ENCODE results near the gene DCHS1. TPM values are rescaled to one million over a fixed set of nuclear protein-coding genes. Genes with fewer than 3 reads are reported as not detected.
A peak's percentile ranks its signal among the peaks of the same experiment; 100 is the strongest.

DCHS1 gene
- total and polyA plus RNA-seq, 2 experiments from 2014 or later, result 1.1 to 6.4 TPM

GRCh38 chr11:6646918-6647679, 8.5 kb downstream of the DCHS1 start:
- peak; percentile 78 for DNase-seq
- H3F3A ChIP-seq (ENCODE audit: insufficient read depth), result peaks cover 18% of the 10 kb centered on the region; the same call in 1 of the 2 replicates
- no peaks in the 10 kb centered on the region for H3K9me3 ChIP-seq (ENCODE audit: low read depth)
- H3K27me3 ChIP-seq (replicated peaks; ENCODE audit: insufficient read depth), result no peaks in the 10 kb centered on the region
- peak overlapping the region; percentile 50; the same call in 1 of the 2 replicates for H3K4me3 ChIP-seq
- TF ChIP-seq EZH2 (IDR thresholded peaks at IDR 0.05; ENCODE audit: insufficient read depth, poor library complexity, severe bottlenecking) (no peak), EZH2phosphoT487 (IDR thresholded peaks at IDR 0.05; ENCODE audit: insufficient read depth, low read depth) (no peak)
- no peaks in the 10 kb centered on the region for H4K20me1 ChIP-seq (ENCODE audit: insufficient read depth)
- in situ Hi-C loops (cut with MboI), result no loop called here
- H3K27ac ChIP-seq, result peak overlapping the region; percentile 39
- H3K4me1 ChIP-seq (ENCODE audit: insufficient read depth), result peaks cover 23% of the 10 kb centered on the region
- peak overlapping the region; percentile 76 for H2AFZ ChIP-seq
- H3K9ac ChIP-seq, result peak overlapping the region; percentile 31
- H3K79me2 ChIP-seq (ENCODE audit: insufficient read depth), result no peaks in the 10 kb centered on the region
- peak overlapping the region; percentile 66 for H3K4me2 ChIP-seq (ENCODE audit: unreplicated experiment)
- H3K36me3 ChIP-seq (ENCODE audit: low read depth), result no peaks in the 10 kb centered on the region
- H3K9me2 ChIP-seq (ENCODE audit: insufficient read depth), result no peaks in the 10 kb centered on the region
- 16 to 19% methylated on average over 9 of the region's 9 CpGs for WGBS, 2 experiments (ENCODE audit: low coverage in 1 of 2, low lambda C conversion rate in 2 of 2, missing lambda C conversion rate in 2 of 2)

DNA sequence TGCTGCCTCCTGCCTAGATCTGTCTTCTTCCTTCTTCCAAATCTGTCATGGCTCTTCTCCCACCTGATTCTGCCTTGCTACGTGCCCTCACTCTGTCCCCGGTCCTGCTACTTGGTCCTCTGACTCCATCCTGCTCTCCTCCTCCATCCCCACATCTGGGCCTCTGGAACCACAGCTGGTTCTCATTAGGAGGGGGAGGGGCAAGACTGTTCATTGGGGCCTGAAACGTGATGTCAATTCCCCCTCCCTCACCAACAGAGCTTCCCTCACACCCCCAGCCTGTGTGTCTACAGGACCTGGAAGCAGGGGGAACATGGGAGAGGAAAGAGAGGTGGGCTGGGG, 9.1 kb downstream of the DCHS1 start:
- H3K9me2 ChIP-seq (ENCODE audit: insufficient read depth), result no peaks in the 10 kb centered on the region
- H3K9ac ChIP-seq, result peak overlapping the region; percentile 31; the same call in 1 of the 2 replicates
- H3K36me3 ChIP-seq (ENCODE audit: low read depth), result no peaks in the 10 kb centered on the region
- peak overlapping the region; percentile 50 for H3K4me3 ChIP-seq
- no peaks in the 10 kb centered on the region for H3K79me2 ChIP-seq (ENCODE audit: insufficient read depth)
- peak overlapping the region; percentile 66 for H3K4me2 ChIP-seq (ENCODE audit: unreplicated experiment)
- peaks cover 18% of the 10 kb centered on the region; the same call in 1 of the 2 replicates for H3F3A ChIP-seq (ENCODE audit: insufficient read depth)
- no peaks in the 10 kb centered on the region for H4K20me1 ChIP-seq (ENCODE audit: insufficient read depth)
- H2AFZ ChIP-seq, result peak overlapping the region; percentile 76
- in situ Hi-C loops (cut with MboI), result no loop called here
- 5 to 7% methylated on average over 3 of the region's 3 CpGs for WGBS, 2 experiments (ENCODE audit: low coverage in 1 of 2, low lambda C conversion rate in 2 of 2, missing lambda C conversion rate in 2 of 2)
- no peaks in the 10 kb centered on the region for H3K9me3 ChIP-seq (ENCODE audit: low read depth)
- peaks cover 23% of the 10 kb centered on the region for H3K4me1 ChIP-seq (ENCODE audit: insufficient read depth)
- TF ChIP-seq EZH2 (IDR thresholded peaks at IDR 0.05; ENCODE audit: insufficient read depth, poor library complexity, severe bottlenecking) (no peak), EZH2phosphoT487 (IDR thresholded peaks at IDR 0.05; ENCODE audit: insufficient read depth, low read depth) (no peak)
- H3K27me3 ChIP-seq (replicated peaks; ENCODE audit: insufficient read depth), result no peaks in the 10 kb centered on the region
- peak overlapping the region; percentile 39 for H3K27ac ChIP-seq
- DNase-seq, result peak; percentile 63

GRCh38 chr11:6646071-6646470, 9.5 kb downstream of the DCHS1 start:
- H3K79me2 ChIP-seq (ENCODE audit: insufficient read depth), result no peaks in the 10 kb centered on the region
- H3K9ac ChIP-seq, result peak overlapping the region; percentile 31; the same call in 1 of the 2 replicates
- peak overlapping the region; percentile 76 for H2AFZ ChIP-seq
- 4 to 7% methylated on average over 12 of the region's 12 CpGs for WGBS, 2 experiments (ENCODE audit: low coverage in 1 of 2, low lambda C conversion rate in 2 of 2, missing lambda C conversion rate in 2 of 2)
- peak overlapping the region; percentile 50 for H3K4me3 ChIP-seq
- H3K4me2 ChIP-seq (ENCODE audit: unreplicated experiment), result peak overlapping the region; percentile 66
- in situ Hi-C loops (cut with MboI), result no loop called here
- no peaks in the 10 kb centered on the region for H3K9me2 ChIP-seq (ENCODE audit: insufficient read depth)
- H3K9me3 ChIP-seq (ENCODE audit: low read depth), result no peaks in the 10 kb centered on the region
- no peak for TF ChIP-seq EZH2 (IDR thresholded peaks at IDR 0.05; ENCODE audit: insufficient read depth, poor library complexity, severe bottlenecking)
- TF ChIP-seq EZH2phosphoT487 (IDR thresholded peaks at IDR 0.05; ENCODE audit: insufficient read depth, low read depth), result no peak
- H3K27me3 ChIP-seq (replicated peaks; ENCODE audit: insufficient read depth), result no peaks in the 10 kb centered on the region
- no peaks in the 10 kb centered on the region for H4K20me1 ChIP-seq (ENCODE audit: insufficient read depth)
- DNase-seq, result peak; percentile 86
- H3K27ac ChIP-seq, result peak overlapping the region; percentile 39; the same call in 1 of the 2 replicates
- H3F3A ChIP-seq (ENCODE audit: insufficient read depth), result peaks cover 18% of the 10 kb centered on the region; the same call in 1 of the 2 replicates
- peaks cover 23% of the 10 kb centered on the region for H3K4me1 ChIP-seq (ENCODE audit: insufficient read depth)
- H3K36me3 ChIP-seq (ENCODE audit: low read depth), result no peaks in the 10 kb centered on the region

DNA sequence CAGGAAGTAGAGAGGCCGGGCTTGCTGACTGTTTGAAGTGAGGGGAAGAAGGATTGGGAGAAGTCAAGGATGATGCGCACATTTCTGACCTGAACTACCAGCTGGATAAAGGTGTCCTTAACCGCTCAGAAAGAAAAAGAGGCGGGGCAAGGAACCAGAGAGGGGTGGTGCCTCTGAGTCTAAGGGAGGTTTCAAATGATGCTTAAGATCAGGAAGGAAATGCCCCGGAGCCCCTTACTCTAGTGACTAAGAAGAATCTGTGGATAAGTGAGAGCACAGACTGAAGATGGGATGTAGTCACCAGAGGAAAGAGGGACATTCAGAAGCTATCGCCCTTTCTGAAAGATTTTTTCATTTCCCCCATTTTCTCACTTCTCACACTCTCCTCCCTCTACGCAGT, 12.7 kb downstream of the DCHS1 start:
- Histone ChIP-seq H3K9ac (no peak overlapping the region), H3K4me1 (ENCODE audit: insufficient read depth) (peaks cover 30% of the 10 kb centered on the region), H4K20me1 (ENCODE audit: insufficient read depth) (no peaks in the 10 kb centered on the region), H3K36me3 (ENCODE audit: low read depth) (no peaks in the 10 kb centered on the region), H3K4me3 (no peak overlapping the region), H3K9me3 (ENCODE audit: low read depth) (no peaks in the 10 kb centered on the region), H3K9me2 (ENCODE audit: insufficient read depth) (no peaks in the 10 kb centered on the region), H3K27me3 (replicated peaks; ENCODE audit: insufficient read depth) (no peaks in the 10 kb centered on the region), H3K79me2 (ENCODE audit: insufficient read depth) (no peaks in the 10 kb centered on the region), H2AFZ (no peak overlapping the region), H3K4me2 (ENCODE audit: unreplicated experiment) (no peak overlapping the region), H3K27ac (no peak overlapping the region), H3F3A (ENCODE audit: insufficient read depth) (peaks cover 23% of the 10 kb centered on the region)
- TF ChIP-seq EZH2 (IDR thresholded peaks at IDR 0.05; ENCODE audit: insufficient read depth, poor library complexity, severe bottlenecking), result no peak
- TF ChIP-seq EZH2phosphoT487 (IDR thresholded peaks at IDR 0.05; ENCODE audit: insufficient read depth, low read depth), result no peak
- in situ Hi-C loops (cut with MboI), result no loop called here
- WGBS, 2 experiments (ENCODE audit: low coverage in 1 of 2, low lambda C conversion rate in 2 of 2, missing lambda C conversion rate in 2 of 2), result 92 to 98% methylated on average over 7 of the region's 7 CpGs
- no peak for DNase-seq
